Stimulated activated CD8-positive, alpha-beta memory T cell treated with anti-CD3 and anti-CD28 coated beads, Interleukin-12 subunit alpha, Interleukin-12 subunit beta, amount 100 ng/mL, for 4 hours (primary cell): ENCODE data around the gene CTSW.

ENCODE experiments used
- DNase-seq: peaks from one replicate; pipeline ENCODE4 v3.0.0-alpha.2; 2020; ENCODE audit warnings: low read depth

The CTSW gene

GRCh38 chr11:65867284-65868071, 12.2 kb upstream of the CTSW start:
- DNase-seq, result no peak

GRCh38 chr11:65868076-65868667, 11.5 kb upstream of the CTSW start:
- DNase-seq, result no peak

- DNase-seq, result no peak
These were observed 10.7 kb upstream of the CTSW start for GRCh38 chr11:65868907-65869306.

- no peak for DNase-seq
These were observed 9.9 kb upstream of the CTSW start for GRCh38 chr11:65869643-65870306.

- no peak for DNase-seq
These were observed 9.4 kb upstream of the CTSW start for GRCh38 chr11:65870307-65870658.

GRCh38 chr11:65870706-65871681, 8.6 kb upstream of the CTSW start:
- no peak for DNase-seq

- DNase-seq, result no peak
These were observed 7.7 kb upstream of the CTSW start for GRCh38 chr11:65871811-65872548.

GRCh38 chr11:65872586-65873317, 6.9 kb upstream of the CTSW start, which contains the start of gene EFEMP2:
TSS of gene EFEMP2 (minus strand) at chr11:65872800. CDS start at chr11:65872354, 446 bp downstream.
- no peak for DNase-seq

- DNase-seq, result peak; percentile 93
These were observed 6.1 kb upstream of the CTSW start for GRCh38 chr11:65873318-65874156.

- no peak for DNase-seq
These were observed 390 bp downstream of the CTSW start for GRCh38 chr11:65880027-65880426.

- DNase-seq, result no peak
These were observed 1.3 kb downstream of the CTSW start for GRCh38 chr11:65880844-65881421.

GRCh38 chr11:65882120-65883057, 2.8 kb downstream of the CTSW start:
- DNase-seq, result no peak

- no peak for DNase-seq
These were observed 3.6 kb downstream of the CTSW start for GRCh38 chr11:65883058-65883761.

GRCh38 chr11:65883786-65884715, 4.4 kb downstream of the CTSW start:
- no peak for DNase-seq

GRCh38 chr11:65884716-65885092, 5.1 kb downstream of the CTSW start:
- DNase-seq, result peak; percentile 64

- no peak for DNase-seq
These were observed 5.6 kb downstream of the CTSW start for GRCh38 chr11:65885231-65885630.
